Measurements from ENCODE around the gene INPP4B. TPM values are rescaled to one million over a fixed set of nuclear protein-coding genes. Genes with fewer than 3 reads are reported as not detected.

The INPP4B gene
- total and polyA plus RNA-seq, 7 donors: 4.2 to 27.3 (median 17.2) TPM

GRCh38 chr4:142238589-142238988, 607.5 kb downstream of the INPP4B start:
- TF ChIP-seq CTCF (IDR thresholded peaks at IDR 0.05) (no peak), EP300 (IDR thresholded peaks at IDR 0.05) (no peak), POLR2AphosphoS5 (IDR thresholded peaks at IDR 0.05) (no peak), POLR2A (IDR thresholded peaks at IDR 0.05) (no peak)
- Histone ChIP-seq H3K36me3 (no peaks in the 10 kb centered on the region), H3K4me1 (peaks cover 0 to 6% (median 0%) of the 10 kb centered on the region in 4 donors), H3K27ac (no peak overlapping the region), H3K4me3 (no peak overlapping the region), H3K9me3 (no peaks in the 10 kb centered on the region), H3K27me3 (no peaks in the 10 kb centered on the region)
- intact Hi-C loops (cut with DNase I): no loop called here
- no peak for DNase-seq

GRCh38 chr4:142236268-142236667, 609.8 kb downstream of the INPP4B start:
- intact Hi-C loops (cut with DNase I): no loop called here
- H3K27ac ChIP-seq: no peak overlapping the region
- H3K4me3 ChIP-seq: no peak overlapping the region
- TF ChIP-seq EP300 (IDR thresholded peaks at IDR 0.05): no peak
- no peak for TF ChIP-seq POLR2A (IDR thresholded peaks at IDR 0.05)
- TF ChIP-seq CTCF (IDR thresholded peaks at IDR 0.05): no peak
- no peaks in the 10 kb centered on the region for H3K36me3 ChIP-seq
- H3K27me3 ChIP-seq: no peaks in the 10 kb centered on the region
- DNase-seq: no peak
- H3K4me1 ChIP-seq: no peaks in the 10 kb centered on the region
- H3K9me3 ChIP-seq: no peaks in the 10 kb centered on the region

- no peaks in the 10 kb centered on the region for H3K9me3 ChIP-seq
- no peak for TF ChIP-seq POLR2AphosphoS5 (IDR thresholded peaks at IDR 0.05)
- no peak for TF ChIP-seq POLR2A (IDR thresholded peaks at IDR 0.05)
- TF ChIP-seq CTCF (IDR thresholded peaks at IDR 0.05): no peak
- no peak for TF ChIP-seq EP300 (IDR thresholded peaks at IDR 0.05)
- no peak overlapping the region for H3K4me3 ChIP-seq
- no peaks in the 10 kb centered on the region for H3K4me1 ChIP-seq
- H3K27ac ChIP-seq: no peak overlapping the region
- 94 to 96% methylated on average over 2 of the region's 2 CpGs for WGBS, 2 donors
- no peaks in the 10 kb centered on the region for H3K36me3 ChIP-seq
- DNase-seq: no peak
- H3K27me3 ChIP-seq: no peaks in the 10 kb centered on the region
- intact Hi-C loops (cut with DNase I): no loop called here
Observed at GRCh38 chr4:142231787-142232186, 614.3 kb downstream of the INPP4B start.

GRCh38 chr4:142230991-142231390, 615.1 kb downstream of the INPP4B start:
- TF ChIP-seq EP300 (IDR thresholded peaks at IDR 0.05) (no peak), POLR2A (IDR thresholded peaks at IDR 0.05) (no peak), CTCF (IDR thresholded peaks at IDR 0.05) (no peak), POLR2AphosphoS5 (IDR thresholded peaks at IDR 0.05) (no peak)
- intact Hi-C loops (cut with DNase I): no loop called here
- no peak overlapping the region for H3K27ac ChIP-seq
- no peaks in the 10 kb centered on the region for H3K27me3 ChIP-seq
- 94 to 95% methylated on average over 3 of the region's 3 CpGs for WGBS, 2 donors
- H3K4me3 ChIP-seq: no peak overlapping the region
- no peaks in the 10 kb centered on the region for H3K9me3 ChIP-seq
- no peak for DNase-seq
- H3K36me3 ChIP-seq: no peaks in the 10 kb centered on the region
- H3K4me1 ChIP-seq: no peaks in the 10 kb centered on the region

- no peak for DNase-seq
- TF ChIP-seq EP300 (IDR thresholded peaks at IDR 0.05) (no peak), POLR2AphosphoS5 (IDR thresholded peaks at IDR 0.05) (no peak)
- H3K4me3 ChIP-seq: no peak overlapping the region
- H3K27ac ChIP-seq: no peak overlapping the region
- no peaks in the 10 kb centered on the region for H3K36me3 ChIP-seq
- no peaks in the 10 kb centered on the region for H3K9me3 ChIP-seq
- intact Hi-C loops (cut with DNase I): no loop called here
- H3K4me1 ChIP-seq: no peaks in the 10 kb centered on the region
- no peaks in the 10 kb centered on the region for H3K27me3 ChIP-seq
Observed at GRCh38 chr4:142226014-142226413, 620.1 kb downstream of the INPP4B start.
